ENCODE results near the gene RASAL2. TPM values are rescaled to one million over a fixed set of nuclear protein-coding genes. Genes with fewer than 3 reads are reported as not detected.

Gene RASAL2
- total RNA-seq, 8 experiments from 2014 or later: 8.0 to 36.6 (median 23.7) TPM

DNA sequence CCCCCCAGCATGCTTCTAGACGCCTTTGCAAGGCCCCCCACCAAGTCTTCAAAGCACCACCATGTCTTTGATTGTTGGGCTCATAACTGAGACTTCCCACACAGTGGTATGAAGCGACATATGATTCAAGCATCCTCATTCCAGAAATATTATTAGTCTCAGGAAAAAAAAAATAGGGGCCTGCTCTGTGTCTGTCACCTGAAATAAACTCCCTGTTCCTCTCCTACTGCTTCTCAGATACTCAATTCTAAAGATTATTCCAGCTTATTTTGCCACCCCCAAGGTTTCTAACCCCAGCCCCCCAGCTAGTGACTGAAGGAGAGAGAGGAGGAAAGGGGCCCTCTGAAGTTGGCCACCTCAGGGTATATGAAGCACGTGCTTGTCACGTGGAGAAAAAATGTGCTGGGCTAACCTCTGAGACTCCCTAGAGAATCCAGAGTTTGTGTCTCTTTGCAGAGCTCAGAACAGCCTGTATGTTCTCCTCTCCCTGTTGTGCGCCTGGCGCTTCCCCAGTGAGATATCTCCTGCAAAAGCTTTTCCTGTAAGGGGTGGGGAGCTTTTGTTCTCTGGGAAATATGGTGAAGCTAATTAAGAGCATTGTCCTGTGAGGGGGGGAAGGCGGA is 35.9 kb upstream of the RASAL2 start:
- Histone ChIP-seq H3K27ac (peak overlapping the region in 1 of 2 donors; percentile 9), H3K4me3 (no peak overlapping the region), H3K4me1 (replicated peaks in 1 of 2) (peaks cover 24 to 28% of the 10 kb centered on the region in 2 donors)
- WGBS, 10 experiments: 25 to 74% (median 44%) methylated on average over 2 to 6 of the region's 7 CpGs; no CpG with 5 or more reads in 5 of the 10 experiments
- in situ Hi-C loops (cut with MboI; ENCODE audit: low pct_unique_long_range_greater_than_20kb in 2 of 9, low sequenced_read_pairs in 9 of 9, unreplicated experiment in 9 of 9): no loop called here
- peak; percentile 30 to 91 (median 76) for ATAC-seq (replicated peaks in 6 of 8)

DNA sequence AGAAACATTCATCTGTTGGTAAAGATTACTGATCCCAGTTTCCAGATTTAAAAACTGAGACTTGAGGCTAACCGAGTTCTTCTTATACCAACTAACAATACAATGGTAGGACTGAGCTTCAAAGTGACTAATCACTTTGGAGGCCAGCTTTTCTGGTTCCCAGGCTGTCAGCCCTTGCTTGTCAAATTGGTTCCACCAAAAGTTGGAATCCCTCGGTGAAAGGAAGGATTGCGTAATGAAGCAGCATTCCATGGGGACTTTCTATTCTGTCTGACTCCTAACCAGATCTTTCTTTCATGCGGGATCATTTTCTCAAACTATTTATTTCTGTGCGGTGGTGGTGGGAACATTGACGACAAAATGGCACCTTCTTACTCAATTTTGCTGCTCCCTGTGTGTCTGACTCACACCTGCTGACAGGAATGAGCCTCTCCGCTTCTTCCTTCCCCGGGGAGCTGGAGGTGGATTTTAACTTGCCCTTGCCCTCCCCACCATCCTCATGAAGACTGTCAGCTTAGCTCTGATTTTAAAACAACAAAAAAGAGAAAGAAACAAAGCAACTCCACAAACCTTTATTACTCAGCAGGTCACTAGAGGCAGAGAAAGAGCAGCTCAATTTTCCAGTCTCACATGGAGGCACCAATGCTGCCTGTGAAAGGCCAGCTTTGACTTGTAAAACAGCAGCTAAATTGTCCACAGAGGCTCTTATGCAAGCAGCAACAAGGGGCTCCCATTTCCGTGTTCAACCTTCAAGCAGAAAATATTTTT is 32.9 kb upstream of the RASAL2 start:
- 0 to 60% (median 21%) methylated on average over 1 to 9 of the region's 9 CpGs for WGBS, 10 experiments
- Histone ChIP-seq H3K27ac (peak overlapping the region; percentile 4 to 8), H3K4me1 (replicated peaks in 1 of 2) (peaks cover 21 to 26% of the 10 kb centered on the region in 2 donors), H3K4me3 (no peak overlapping the region)
- in situ Hi-C loops (cut with MboI; ENCODE audit: low pct_unique_long_range_greater_than_20kb in 2 of 9, low sequenced_read_pairs in 9 of 9, unreplicated experiment in 9 of 9): no loop called here
- ATAC-seq (replicated peaks in 6 of 8): peak in 7 of 8 experiments; percentile 41 to 68 (median 61)

DNA sequence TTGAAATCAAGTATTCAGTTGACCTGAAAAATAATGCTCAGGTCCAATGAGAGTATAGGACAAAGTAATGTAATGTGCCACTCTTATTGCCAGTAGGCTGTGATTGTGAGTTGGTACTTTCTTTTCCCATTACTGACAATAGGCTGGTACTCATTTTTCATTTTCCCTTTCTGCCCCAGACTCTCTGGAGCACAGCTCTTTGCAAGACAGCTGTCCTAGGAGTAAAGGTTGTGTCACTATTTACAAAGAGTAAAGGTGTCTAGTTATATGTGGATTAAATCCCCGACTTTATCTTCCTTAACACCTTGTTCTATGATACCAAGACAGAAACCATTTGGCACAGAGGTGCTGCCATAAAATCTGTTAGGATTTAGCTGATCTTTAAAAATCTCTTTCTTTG is 32.3 kb upstream of the RASAL2 start:
- Histone ChIP-seq H3K4me3 (no peak overlapping the region), H3K4me1 (replicated peaks in 1 of 2) (peaks cover 21 to 26% of the 10 kb centered on the region in 2 donors), H3K27ac (no peak overlapping the region)
- 67 to 100% (median 90%) methylated on average over 1 of the region's 1 CpG; no CpG with 5 or more reads in 2 of the 10 experiments for WGBS, 10 experiments
- no peak for ATAC-seq (replicated peaks in 6 of 8)
- in situ Hi-C loops (cut with MboI; ENCODE audit: low pct_unique_long_range_greater_than_20kb in 2 of 9, low sequenced_read_pairs in 9 of 9, unreplicated experiment in 9 of 9): no loop called here

DNA sequence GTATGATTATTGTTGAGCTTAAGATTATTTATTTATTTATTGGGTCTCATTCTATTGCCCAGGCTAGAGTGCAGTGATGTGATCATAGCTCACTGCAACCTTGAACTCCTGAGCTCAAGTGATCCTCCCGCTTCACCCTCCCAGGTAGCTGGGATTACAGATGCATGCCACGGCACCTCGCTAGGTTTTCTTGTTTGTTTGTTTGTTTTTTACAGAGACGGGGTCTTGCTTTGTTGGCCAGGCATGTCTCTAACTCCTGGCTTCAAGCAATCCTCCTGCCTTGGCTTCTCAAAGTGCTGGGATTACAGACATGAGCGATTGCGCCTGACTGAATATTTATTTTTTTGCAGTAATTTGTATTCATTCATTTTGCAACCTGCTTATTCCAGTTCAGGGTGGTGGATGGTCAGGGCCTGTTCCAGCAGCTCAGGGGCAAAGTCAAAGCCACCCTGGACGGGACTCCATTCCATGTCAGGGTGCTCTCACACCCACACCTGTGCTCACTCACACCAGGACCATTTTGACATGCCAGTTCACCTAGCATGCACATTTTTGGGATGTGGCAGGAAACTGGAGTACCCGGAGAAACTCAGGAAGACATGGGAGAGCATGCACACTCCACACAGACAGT is 29.6 kb upstream of the RASAL2 start:
- Histone ChIP-seq H3K27ac (no peak overlapping the region), H3K4me3 (no peak overlapping the region), H3K4me1 (replicated peaks in 1 of 2) (peaks cover 12 to 13% of the 10 kb centered on the region in 2 donors)
- ATAC-seq (replicated peaks in 6 of 8): no peak
- 40 to 100% (median 92%) methylated on average over 1 to 8 of the region's 8 CpGs; no CpG with 5 or more reads in 1 of the 10 experiments for WGBS, 10 experiments
- in situ Hi-C loops (cut with MboI; ENCODE audit: low pct_unique_long_range_greater_than_20kb in 2 of 9, low sequenced_read_pairs in 9 of 9, unreplicated experiment in 9 of 9): no loop called here

DNA sequence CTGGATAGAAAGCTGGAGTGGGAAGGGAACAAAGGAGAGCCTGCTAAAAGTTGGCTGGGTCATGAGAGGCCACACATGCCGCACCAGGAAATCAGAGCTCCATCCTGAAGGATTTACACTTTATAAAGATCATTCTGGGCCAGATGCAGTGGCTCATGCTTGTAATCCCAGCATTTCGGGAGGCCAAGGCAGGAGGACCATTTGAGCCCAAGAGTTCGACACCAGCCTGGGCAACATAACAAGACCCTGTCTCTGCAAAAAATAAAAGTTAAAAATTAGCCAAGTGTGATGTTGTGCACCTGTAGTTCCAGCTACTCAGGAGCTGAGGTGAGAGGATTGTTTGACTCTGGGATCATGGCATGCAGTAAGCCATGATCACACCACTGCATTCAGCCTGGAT is 28.7 kb upstream of the RASAL2 start:
- Histone ChIP-seq H3K4me1 (replicated peaks in 1 of 2) (peaks cover 12 to 13% of the 10 kb centered on the region in 2 donors), H3K27ac (no peak overlapping the region), H3K4me3 (no peak overlapping the region)
- no peak for ATAC-seq (replicated peaks in 6 of 8)
- 20 to 100% (median 93%) methylated on average over 1 to 3 of the region's 3 CpGs; no CpG with 5 or more reads in 3 of the 10 experiments for WGBS, 10 experiments
- in situ Hi-C loops (cut with MboI; ENCODE audit: low pct_unique_long_range_greater_than_20kb in 2 of 9, low sequenced_read_pairs in 9 of 9, unreplicated experiment in 9 of 9): no loop called here

DNA sequence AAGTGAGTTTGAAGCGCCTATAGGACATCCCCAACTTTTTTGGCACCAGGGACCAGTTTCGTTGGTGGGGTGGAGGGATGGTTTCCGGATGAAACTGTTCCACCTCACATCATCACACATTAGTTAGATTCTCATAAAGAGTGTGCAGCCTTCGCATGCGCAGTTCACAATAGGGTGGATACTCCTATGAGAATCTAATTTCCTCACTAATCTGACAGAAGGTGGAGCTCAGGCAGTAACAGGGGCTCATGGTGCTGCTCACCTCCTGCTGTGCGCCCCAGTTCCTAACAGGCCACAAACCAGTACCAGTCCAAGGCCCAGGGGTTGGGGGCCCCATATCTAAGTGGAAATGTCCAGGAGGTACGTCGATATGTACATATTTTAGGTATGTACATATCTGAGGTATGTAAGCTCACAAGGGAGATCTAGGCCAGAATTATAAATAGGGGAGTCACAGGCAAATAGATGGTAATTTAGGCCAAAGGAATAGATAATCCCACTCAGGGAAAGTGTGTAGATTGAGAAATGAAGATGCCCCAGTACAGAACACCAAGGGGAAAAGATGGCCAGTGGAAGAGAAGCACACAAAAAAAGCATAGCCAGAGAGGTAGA is 27.5 kb upstream of the RASAL2 start:
- H3K27ac ChIP-seq: no peak overlapping the region
- WGBS, 10 experiments: 32 to 100% (median 91%) methylated on average over 2 to 8 of the region's 8 CpGs
- ATAC-seq (replicated peaks in 6 of 8): peak in 3 of 8 experiments; percentile 50 to 75 (median 65)
- in situ Hi-C loops (cut with MboI; ENCODE audit: low pct_unique_long_range_greater_than_20kb in 2 of 9, low sequenced_read_pairs in 9 of 9, unreplicated experiment in 9 of 9): no loop called here
- H3K4me1 ChIP-seq (replicated peaks in 1 of 2): peaks cover 4% of the 10 kb centered on the region in 2 donors
- H3K4me3 ChIP-seq: no peak overlapping the region

DNA sequence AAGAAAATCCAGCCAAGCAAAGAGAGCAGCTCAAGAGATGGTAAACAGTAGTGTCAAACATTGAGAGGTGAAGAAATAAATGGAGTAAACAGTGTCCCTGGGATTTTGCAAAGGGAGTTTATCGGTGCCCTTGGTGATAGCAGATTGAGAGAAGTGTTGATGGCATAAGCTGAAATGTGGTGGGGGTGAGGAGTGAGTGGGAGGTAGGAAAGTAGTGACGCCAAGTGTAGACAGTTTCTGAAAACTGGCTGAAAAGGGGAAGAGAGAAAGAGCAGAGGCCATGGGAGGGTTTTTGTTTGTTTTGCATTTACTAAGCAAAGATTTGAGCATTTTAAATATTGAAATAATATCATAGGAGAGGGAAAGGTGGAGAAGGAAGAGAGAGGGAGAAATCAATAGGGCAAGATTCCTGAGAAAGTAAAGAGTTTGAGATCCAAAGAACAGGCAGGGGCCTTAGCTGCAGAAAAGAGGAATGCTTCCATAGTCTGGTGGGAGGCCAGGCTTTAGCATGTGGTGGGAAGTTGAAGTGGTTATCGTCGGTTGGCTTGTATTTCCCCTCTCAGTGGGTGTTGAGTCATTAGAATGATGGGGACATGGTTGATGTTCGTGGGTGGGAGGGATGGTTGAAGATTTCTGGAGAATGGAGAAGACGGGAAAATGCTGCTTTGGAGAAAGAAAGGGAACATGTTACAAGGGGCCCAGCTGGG is 26.8 kb upstream of the RASAL2 start:
- H3K27ac ChIP-seq: no peak overlapping the region
- in situ Hi-C loops (cut with MboI; ENCODE audit: low pct_unique_long_range_greater_than_20kb in 2 of 9, low sequenced_read_pairs in 9 of 9, unreplicated experiment in 9 of 9): no loop called here
- WGBS, 10 experiments: 46 to 89% (median 79%) methylated on average over 1 to 6 of the region's 6 CpGs; no CpG with 5 or more reads in 1 of the 10 experiments
- no peaks in the 10 kb centered on the region for H3K4me1 ChIP-seq (replicated peaks in 1 of 2)
- peak in 1 of 8 experiments; percentile 71 for ATAC-seq (replicated peaks in 6 of 8)
- no peak overlapping the region for H3K4me3 ChIP-seq

DNA sequence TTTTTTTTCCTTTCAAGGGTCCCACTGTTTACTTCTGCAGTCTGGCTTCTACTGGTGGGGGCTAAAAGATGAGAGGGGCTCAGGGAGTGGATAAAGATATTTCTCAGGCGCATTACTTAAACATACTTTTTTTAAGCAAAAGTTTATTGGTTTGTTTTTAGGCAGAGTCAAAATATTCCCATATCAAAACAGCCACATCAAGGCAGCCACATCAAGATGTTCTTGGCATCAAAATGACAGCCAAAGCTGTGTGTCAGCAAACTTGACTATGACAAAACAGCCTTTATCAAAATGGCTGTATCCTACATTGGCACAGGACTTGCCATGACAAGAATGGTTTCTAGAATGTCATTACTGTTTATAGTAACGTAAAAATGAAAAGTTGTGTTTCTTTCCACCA is 22.1 kb upstream of the RASAL2 start:
- Histone ChIP-seq H3K27ac (no peak overlapping the region), H3K4me1 (replicated peaks in 1 of 2) (no peaks in the 10 kb centered on the region), H3K4me3 (no peak overlapping the region)
- ATAC-seq (replicated peaks in 6 of 8): no peak
- in situ Hi-C loops (cut with MboI; ENCODE audit: low pct_unique_long_range_greater_than_20kb in 2 of 9, low sequenced_read_pairs in 9 of 9, unreplicated experiment in 9 of 9): no loop called here
- WGBS, 10 experiments: 60 to 100% (median 90%) methylated on average over 1 to 2 of the region's 2 CpGs; no CpG with 5 or more reads in 1 of the 10 experiments

DNA sequence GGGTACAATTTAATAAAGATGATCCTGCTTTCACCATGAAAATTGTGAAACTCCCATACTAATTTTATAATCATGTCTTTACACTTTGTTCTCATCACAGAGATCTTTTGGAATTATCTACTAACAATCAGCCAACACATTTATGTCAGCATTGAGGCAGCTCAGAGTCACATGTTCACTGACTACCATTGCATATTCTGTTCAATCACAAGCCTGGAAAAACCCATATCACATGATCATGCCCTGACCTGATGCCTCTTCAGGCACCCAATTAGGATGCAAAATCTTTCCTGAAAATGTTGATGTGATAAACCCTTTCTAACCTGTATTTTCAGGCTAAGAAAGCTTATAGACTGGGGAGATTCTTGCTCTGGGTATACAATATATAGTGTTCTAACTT is 21.6 kb upstream of the RASAL2 start:
- Histone ChIP-seq H3K4me1 (replicated peaks in 1 of 2) (no peaks in the 10 kb centered on the region), H3K27ac (no peak overlapping the region), H3K4me3 (no peak overlapping the region)
- peak in 1 of 8 experiments; percentile 48 for ATAC-seq (replicated peaks in 6 of 8)
- in situ Hi-C loops (cut with MboI; ENCODE audit: low pct_unique_long_range_greater_than_20kb in 2 of 9, low sequenced_read_pairs in 9 of 9, unreplicated experiment in 9 of 9): no loop called here

DNA sequence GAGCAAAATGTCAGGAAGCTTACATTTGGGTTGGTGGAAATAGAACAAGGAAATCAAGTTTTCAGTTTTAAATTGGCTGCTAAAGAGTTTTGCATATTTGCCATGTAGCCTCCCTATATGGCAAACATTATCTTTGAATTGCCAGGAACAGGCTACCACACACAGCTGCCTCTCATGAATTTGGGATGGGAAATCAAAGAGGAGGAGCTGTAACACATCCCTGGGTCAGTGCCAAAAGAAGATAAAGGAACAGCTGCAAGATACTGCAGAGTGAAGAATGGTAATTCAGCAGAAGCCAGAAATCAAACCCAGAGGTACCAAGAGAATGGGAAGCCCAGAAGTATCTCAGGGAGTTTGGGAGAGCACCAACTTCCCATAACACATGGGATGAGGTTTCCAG is 18.6 kb upstream of the RASAL2 start:
- in situ Hi-C loops (cut with MboI; ENCODE audit: low pct_unique_long_range_greater_than_20kb in 2 of 9, low sequenced_read_pairs in 9 of 9, unreplicated experiment in 9 of 9): no loop called here
- no peak overlapping the region for H3K27ac ChIP-seq
- H3K4me1 ChIP-seq (replicated peaks in 1 of 2): no peaks in the 10 kb centered on the region
- H3K4me3 ChIP-seq: no peak overlapping the region
- ATAC-seq (replicated peaks in 6 of 8): peak in 3 of 8 experiments; percentile 28 to 43 (median 36)

DNA sequence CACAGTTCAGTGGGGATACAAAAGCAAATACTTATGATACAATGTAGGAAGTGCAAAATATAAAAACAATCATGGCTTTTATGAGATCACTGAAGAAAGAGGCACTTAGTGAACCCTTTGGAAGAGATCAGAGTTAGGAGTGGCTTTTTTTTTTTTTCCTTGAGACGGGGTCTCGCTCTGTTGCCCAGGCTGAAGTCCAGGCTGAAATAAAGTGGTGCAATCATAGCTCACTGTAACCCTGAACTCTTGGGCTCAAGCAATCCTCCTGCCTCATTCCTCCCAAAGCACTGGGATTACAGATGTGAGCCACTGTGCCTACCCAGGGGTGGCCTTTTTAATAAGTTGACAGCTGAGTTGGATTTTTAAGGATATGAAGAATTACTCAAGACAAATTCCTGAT is 17.3 kb upstream of the RASAL2 start:
- no peak for ATAC-seq (replicated peaks in 6 of 8)
- no peak overlapping the region for H3K27ac ChIP-seq
- no peaks in the 10 kb centered on the region for H3K4me1 ChIP-seq (replicated peaks in 1 of 2)
- in situ Hi-C loops (cut with MboI; ENCODE audit: low pct_unique_long_range_greater_than_20kb in 2 of 9, low sequenced_read_pairs in 9 of 9, unreplicated experiment in 9 of 9): no loop called here
- no peak overlapping the region for H3K4me3 ChIP-seq
- WGBS, 10 experiments: 20 to 100% (median 72%) methylated on average over 1 to 2 of the region's 2 CpGs; no CpG with 5 or more reads in 3 of the 10 experiments

DNA sequence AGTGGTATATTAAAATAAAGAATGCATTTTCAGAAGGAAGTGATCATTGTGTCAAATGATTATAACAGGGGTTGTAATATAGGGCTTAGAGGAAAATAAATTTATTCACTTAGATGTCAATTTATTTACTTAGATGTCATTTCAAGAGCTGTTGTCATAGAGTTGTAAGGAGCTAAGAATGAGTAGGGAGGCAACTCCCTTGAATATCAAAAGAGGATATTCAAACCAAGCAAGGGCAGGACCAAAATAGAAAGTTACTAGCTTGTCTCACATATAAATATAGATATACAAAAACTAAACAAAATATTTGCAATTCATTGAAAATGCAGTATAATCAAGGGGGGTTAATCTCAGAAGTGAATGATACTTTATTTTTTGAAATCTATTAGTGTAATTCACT is 16.0 kb upstream of the RASAL2 start:
- peak in 3 of 8 experiments; percentile 22 to 97 (median 95) for ATAC-seq (replicated peaks in 6 of 8)
- no peak overlapping the region for H3K27ac ChIP-seq

More for the DNA sequence above, 16.0 kb upstream of the RASAL2 start:
- Histone ChIP-seq H3K4me3 (no peak overlapping the region), H3K4me1 (replicated peaks in 1 of 2) (no peaks in the 10 kb centered on the region)
- in situ Hi-C loops (cut with MboI; ENCODE audit: low pct_unique_long_range_greater_than_20kb in 2 of 9, low sequenced_read_pairs in 9 of 9, unreplicated experiment in 9 of 9): no loop called here

Measured in motor neuron (in vitro differentiated cells).